GM21360 (cell line): ENCODE data around the gene DHX8.

Experiments used
- ATAC-seq: cut with Tn5 transposase; IDR thresholded peaks from one replicate; pipeline ENCODE4 v1.9.1; 2021; ENCODE audit warnings: mild to moderate bottlenecking, moderate library complexity; ENCODE audit not compliant: unreplicated experiment

Gene DHX8

DNA sequence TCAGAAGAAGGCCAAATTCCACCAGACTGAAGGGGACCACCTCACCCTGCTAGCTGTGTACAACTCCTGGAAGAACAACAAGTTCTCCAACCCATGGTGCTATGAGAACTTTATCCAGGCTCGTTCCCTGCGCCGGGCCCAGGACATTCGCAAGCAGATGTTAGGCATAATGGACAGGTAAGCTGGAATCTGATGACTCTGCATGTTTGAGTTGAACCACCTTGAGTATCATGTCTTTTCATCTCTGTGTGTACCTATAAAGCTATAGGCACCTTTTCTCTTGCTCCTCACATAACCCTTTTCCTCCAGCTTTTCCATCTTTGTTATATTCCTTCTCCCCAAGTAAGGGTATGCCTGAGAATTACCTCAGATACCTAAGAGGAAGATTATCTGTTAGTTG lies 37.6 kb downstream of the DHX8 start:
- no peak for ATAC-seq

DNA sequence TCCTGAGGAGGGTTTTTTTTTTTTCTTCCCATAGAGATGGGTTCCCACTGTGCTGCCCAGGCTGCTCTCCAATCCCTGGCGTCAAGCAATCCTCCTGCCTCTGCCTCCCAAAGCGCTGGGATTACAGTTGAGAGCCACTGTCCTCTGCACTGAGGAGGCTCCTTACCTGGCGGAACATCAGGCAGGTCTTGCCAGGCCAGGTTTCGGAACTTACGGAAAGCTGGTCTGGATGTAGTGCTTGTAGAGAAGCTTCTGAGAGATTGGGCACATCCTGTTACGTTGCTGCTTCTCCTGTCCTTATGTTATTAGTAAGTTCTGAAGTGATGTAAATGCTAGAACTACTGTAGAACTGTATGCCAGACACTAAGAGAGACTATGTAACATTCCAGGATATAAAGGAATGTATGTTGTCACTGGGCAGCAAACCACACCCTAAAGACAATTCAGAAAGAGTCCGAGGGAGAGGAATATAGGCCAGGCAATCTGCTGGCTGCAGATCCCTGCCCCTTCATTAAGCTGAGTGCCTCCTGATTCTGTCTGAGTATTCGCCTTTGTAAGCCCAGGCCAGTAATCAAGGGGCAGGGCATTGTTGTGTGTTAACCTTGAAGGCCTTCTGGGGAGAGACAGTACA lies 41.3 kb downstream of the DHX8 start:
- no peak for ATAC-seq

GRCh38 chr17:43526886-43527648 lies 43.3 kb downstream of the DHX8 start:
- ATAC-seq, result no peak

- ATAC-seq, result no peak
These were observed 44.7 kb downstream of the DHX8 start for GRCh38 chr17:43528319-43528987.

- no peak for ATAC-seq
These were observed 45.4 kb downstream of the DHX8 start for GRCh38 chr17:43528988-43529814.

- ATAC-seq, result no peak
These were observed 46.1 kb downstream of the DHX8 start for GRCh38 chr17:43529947-43530287.

- ATAC-seq, result no peak
These were observed 46.7 kb downstream of the DHX8 start for GRCh38 chr17:43530288-43531081.

DNA sequence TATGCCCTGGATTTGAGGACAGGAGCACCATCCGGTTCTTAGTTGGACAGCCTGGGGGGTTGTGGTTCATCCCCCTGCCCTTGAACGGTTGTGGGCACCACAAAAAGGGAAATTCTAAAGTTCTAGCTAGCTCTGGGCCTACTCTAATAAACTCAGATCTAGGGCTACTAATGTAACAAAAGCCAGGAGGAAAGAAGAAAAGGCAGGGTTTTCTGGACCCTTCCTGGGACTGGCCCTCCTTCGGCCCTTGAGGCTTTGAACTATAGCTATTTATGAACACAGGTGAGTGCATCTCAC lies 47.3 kb downstream of the DHX8 start:
- no peak for ATAC-seq

GRCh38 chr17:43531955-43532354 lies 48.2 kb downstream of the DHX8 start:
- ATAC-seq, result no peak

DNA sequence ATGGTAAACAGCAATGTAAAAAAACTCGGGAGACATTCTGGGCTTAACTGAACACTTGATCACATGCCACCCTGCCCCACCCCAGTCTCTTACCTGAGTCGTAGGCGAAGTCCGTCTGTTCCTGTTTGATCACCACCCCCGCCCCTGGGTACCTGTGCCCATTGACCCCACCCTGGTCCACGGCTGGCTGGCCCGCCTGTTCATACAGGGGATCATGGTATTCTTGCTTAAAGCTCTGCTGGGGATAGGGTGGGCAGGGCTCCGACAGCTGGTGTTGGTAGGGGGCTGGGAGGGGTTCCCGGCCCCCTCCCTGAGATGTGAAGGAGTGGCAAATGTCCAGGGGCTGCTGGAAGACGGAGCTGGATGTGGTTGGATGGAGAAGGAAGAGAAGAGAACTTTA lies 48.8 kb downstream of the DHX8 start:
- no peak for ATAC-seq

GRCh38 chr17:43533699-43534098 lies 49.9 kb downstream of the DHX8 start:
- ATAC-seq, result no peak

DNA sequence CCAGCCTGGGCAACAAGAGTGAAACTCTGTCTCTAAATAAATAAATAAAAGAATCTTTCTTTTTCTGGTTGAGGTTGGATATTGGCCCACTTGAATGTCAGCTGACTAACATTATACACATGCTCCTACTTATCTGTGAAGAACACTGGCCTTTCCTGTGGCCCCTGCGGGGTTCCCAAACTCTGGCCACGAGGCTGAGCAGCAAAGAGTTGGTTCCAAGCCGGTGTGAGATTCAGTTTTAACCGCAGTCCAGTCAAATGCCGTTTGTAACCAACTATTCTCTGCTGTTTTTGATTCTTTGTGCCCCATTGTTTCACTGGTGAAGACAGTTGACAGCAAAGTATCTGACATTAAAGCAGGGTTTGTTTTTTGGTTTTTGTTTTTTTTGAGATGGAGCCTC lies 51.1 kb downstream of the DHX8 start:
- ATAC-seq, result no peak

DNA sequence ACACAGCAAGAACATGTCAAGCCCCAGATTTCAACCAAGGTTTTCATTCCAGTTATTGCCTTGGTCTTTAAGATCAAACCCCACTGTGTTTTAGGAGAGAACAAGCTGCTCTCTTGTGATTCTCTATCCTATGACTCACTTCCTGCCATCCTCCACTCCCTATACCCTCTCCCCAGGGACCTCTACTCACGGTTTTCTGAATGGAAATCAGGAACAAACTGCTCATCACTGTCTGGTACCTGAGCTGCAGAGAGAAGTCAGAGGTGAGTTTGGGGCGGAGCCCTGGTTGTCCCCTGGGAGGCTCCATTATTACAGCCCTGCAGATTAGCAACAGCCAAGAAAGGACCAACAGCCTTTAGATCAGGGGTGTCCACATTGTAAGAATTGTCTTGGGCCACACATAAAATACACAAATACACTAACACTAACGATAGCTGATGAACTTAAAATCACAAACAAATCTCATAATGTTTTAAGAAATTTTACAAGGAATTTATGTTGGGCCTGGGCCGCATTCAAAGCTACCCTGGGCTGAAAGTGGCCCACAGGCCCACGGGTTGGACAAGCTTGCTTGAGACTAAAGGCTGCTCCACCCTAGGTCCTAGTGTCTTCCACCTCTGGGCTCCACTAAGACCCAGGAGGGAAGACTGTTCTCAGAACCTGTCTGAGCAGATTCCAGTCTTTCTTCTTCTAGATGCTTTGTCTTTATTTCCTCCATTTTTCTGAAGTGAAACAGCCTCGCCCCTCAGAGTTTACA lies 52.6 kb downstream of the DHX8 start:
- no peak for ATAC-seq

DNA sequence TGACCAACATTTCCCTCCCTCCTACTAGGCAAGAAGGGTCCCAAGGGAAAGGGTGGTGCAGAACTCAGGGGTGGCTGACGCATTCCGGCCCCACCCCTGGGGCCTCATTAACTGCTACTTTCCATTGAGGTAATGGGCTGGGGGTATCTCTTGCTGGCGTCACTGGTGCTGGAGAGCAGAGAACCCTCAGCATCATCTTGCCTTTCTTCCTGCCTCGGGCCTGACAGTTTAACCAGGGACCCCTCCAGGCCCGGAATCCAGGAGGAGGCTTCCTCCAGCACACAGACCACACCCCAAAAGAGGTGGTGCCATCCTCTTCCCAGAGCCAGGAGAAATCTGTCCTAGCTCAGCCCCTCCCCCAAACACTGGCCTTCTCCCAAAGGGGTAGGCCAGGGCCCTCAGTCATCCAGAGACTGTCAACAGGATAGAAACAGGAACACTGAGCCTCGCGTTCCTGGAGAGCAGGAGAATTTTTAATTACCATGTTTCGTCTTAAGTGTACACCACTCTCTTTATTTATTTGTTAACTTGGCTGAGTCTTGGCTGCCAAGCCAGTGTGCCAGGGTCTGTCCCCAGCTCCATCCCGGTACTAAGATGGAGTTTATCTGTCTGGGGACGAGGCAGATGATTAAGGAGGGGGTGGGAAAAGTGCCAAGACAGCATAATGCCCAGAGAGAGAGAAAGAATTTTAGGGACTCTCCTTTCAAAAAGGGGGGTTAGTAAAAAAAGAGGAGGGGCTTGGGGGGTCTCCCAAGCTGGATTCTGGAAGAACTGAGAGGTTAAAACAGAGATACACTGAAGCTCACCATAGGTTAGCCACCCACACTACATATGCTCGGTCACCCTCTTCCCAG lies 57.3 kb downstream of the DHX8 start:
- ATAC-seq, result no peak

DNA sequence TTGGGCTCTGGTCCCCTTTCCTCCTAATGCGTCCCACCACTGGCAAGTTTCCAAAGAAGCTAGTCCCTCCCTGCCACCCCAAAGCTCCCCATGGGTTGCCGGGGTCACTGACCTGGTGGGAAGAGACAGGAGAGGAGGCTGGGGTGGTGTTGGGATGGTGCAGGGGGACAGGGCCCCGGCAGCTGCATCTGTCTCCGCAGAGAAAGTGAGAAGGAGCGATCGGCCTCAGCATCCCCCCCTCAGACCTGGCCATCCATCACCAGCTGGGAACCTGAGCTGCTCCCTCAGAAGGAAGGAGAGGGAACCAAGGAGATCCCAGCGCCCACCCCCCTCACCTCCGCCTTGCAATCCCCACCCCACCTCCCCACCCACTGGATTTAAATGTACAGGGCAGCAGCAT lies 59.1 kb downstream of the DHX8 start:
- ATAC-seq, result no peak

GRCh38 chr17:43543300-43543699 lies 59.5 kb downstream of the DHX8 start:
- no peak for ATAC-seq

GRCh38 chr17:43543771-43544575 lies 60.2 kb downstream of the DHX8 start:
- ATAC-seq, result no peak

DNA sequence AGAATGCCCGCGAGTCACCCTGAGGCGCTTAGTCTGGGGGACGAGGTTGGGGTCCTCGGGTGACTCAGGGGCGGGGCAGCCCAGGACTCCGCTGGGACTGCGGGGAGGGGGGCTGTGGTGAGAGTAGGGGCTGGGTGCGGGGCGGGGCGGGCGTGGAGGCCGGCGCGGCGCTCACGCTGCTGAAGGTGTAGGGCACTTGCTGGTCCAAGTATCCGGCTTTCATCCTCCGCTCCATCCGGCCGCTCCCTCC lies 61.5 kb downstream of the DHX8 start:
- ATAC-seq, result no peak
